Liver (tissue), 3 donors: Measurements from ENCODE around the gene TBL1X.

Source experiments
- ATF3 ChIP-seq: IDR thresholded peaks from 2 replicates; pipeline ENCODE4 v1.6.1; 2016; ENCODE audit warnings: antibody characterized with exemption
- CTCF ChIP-seq: fragments of 150-350 bp; IDR thresholded peaks from 2 replicates; pipeline ENCODE4 v1.5.1; 2017; ENCODE audit warnings: improper control_type of control experiment, low read depth, low read length; ENCODE audit not compliant: missing input control
- FOXA1 ChIP-seq: IDR thresholded peaks from 2 replicates; pipeline ENCODE4 v1.6.1; 2016; ENCODE audit warnings: antibody characterized with exemption
- REST ChIP-seq: IDR thresholded peaks from 2 replicates; pipeline ENCODE4 v1.6.1; 2016; ENCODE audit warnings: antibody characterized with exemption, mild to moderate bottlenecking
- TAF1 ChIP-seq: conservative IDR thresholded peaks from 2 replicates; pipeline ENCODE4 v1.6.1; 2016; ENCODE audit warnings: antibody characterized with exemption, mild to moderate bottlenecking
- TF ChIP-seq, protein P1 (sequence below): IDR thresholded peaks from 2 replicates; pipeline ENCODE4 v1.6.1; 2016; ENCODE audit warnings: antibody characterized with exemption
- donor health status: healthy.
- donor health status: healthy.

GRCh38 chrX:9717376-9717775 is 252.5 kb downstream of the TBL1X start:
- no peak for TF ChIP-seq CTCF
- no peak for TF ChIP-seq ATF3
- TF ChIP-seq, protein P1, sequence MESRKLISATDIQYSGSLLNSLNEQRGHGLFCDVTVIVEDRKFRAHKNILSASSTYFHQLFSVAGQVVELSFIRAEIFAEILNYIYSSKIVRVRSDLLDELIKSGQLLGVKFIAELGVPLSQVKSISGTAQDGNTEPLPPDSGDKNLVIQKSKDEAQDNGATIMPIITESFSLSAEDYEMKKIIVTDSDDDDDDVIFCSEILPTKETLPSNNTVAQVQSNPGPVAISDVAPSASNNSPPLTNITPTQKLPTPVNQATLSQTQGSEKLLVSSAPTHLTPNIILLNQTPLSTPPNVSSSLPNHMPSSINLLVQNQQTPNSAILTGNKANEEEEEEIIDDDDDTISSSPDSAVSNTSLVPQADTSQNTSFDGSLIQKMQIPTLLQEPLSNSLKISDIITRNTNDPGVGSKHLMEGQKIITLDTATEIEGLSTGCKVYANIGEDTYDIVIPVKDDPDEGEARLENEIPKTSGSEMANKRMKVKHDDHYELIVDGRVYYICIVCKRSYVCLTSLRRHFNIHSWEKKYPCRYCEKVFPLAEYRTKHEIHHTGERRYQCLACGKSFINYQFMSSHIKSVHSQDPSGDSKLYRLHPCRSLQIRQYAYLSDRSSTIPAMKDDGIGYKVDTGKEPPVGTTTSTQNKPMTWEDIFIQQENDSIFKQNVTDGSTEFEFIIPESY: no peak
- no peak for TF ChIP-seq FOXA1
- TF ChIP-seq REST: no peak
- no peak for TF ChIP-seq TAF1
